K562 (cell line): Measurements from ENCODE around the gene ZFP62. TPM values are rescaled to one million over a fixed set of nuclear protein-coding genes. Genes with fewer than 3 reads are reported as not detected.

Experiments used
- BACH1 ChIP-seq: fragments of 200-800 bp; sonication (Bioruptor generic); IDR thresholded peaks from 2 replicates; pipeline ENCODE4 v1.6.1; 2016; ENCODE audit warnings: missing genetic modification characterization, missing compliant biosample characterization
- CBFB ChIP-seq: sonication (generic); formaldehyde crosslinking; IDR thresholded peaks from 2 replicates; pipeline ENCODE4 v1.4.0; 2020; ENCODE audit warnings: mild to moderate bottlenecking, missing genetic modification reagents
- CCAR2 ChIP-seq: fragments of 200-400 bp; formaldehyde crosslinking; IDR thresholded peaks from 2 replicates; pipeline ENCODE4 v1.6.1; 2017; ENCODE audit warnings: mild to moderate bottlenecking, low read depth, low read length
- CHAMP1 ChIP-seq: fragments of 450-650 bp; IDR thresholded peaks from 2 replicates; pipeline ENCODE4 v1.6.1; 2016; ENCODE audit warnings: mild to moderate bottlenecking
- CREB5 ChIP-seq: fragments of 250-450 bp; sonication (Bioruptor Pico); IDR thresholded peaks from 2 replicates; pipeline ENCODE4 v1.5.0; 2020; ENCODE audit warnings: mild to moderate bottlenecking
- ELF2 ChIP-seq: fragments of 250-450 bp; sonication (Bioruptor Pico); IDR thresholded peaks from 2 replicates; pipeline ENCODE4 v1.5.0; 2021; ENCODE audit warnings: mild to moderate bottlenecking
- FOXA1 ChIP-seq: fragments of 450-650 bp; IDR thresholded peaks from 2 replicates; pipeline ENCODE4 v1.6.1; 2016; ENCODE audit warnings: mild to moderate bottlenecking, borderline replicate concordance
- HDGF ChIP-seq: fragments of 450-650 bp; IDR thresholded peaks from 2 replicates; pipeline ENCODE4 v1.6.1; 2016
- ID3 ChIP-seq, 2 experiments: fragments of 250-450 bp in 1 of 2; fragments of 450-650 bp in 1 of 2; sonication (Bioruptor Pico) in 1 of 2; IDR thresholded peaks; 2 replicates each; pipeline versions ENCODE4 v1.6.1 to v1.8.0; 2016 to 2021; ENCODE audit warnings: mild to moderate bottlenecking in 2 of 2, moderate library complexity in 2 of 2, missing compliant biosample characterization in 1 of 2, missing genetic modification characterization in 1 of 2
- TCFL5 ChIP-seq: fragments of 250-450 bp; sonication (Bioruptor Pico); conservative IDR thresholded peaks from 2 replicates; pipeline ENCODE4 v1.6.1; 2021; ENCODE audit warnings: mild to moderate bottlenecking, moderate library complexity, matching md5 sums
- ZNF445 ChIP-seq: fragments of 250-450 bp; sonication (Bioruptor Pico); IDR thresholded peaks from 2 replicates; pipeline ENCODE4 v1.4.0; 2020; ENCODE audit warnings: low read depth, mild to moderate bottlenecking, moderate library complexity
- ZNF584 ChIP-seq: fragments of 200-800 bp; sonication (Bioruptor generic); IDR thresholded peaks from 2 replicates; pipeline ENCODE4 v1.6.1; 2016; ENCODE audit warnings: low read depth, mild to moderate bottlenecking, missing genetic modification characterization, missing compliant biosample characterization
- ZNF785 ChIP-seq: fragments of 250-450 bp; sonication (Bioruptor Pico); IDR thresholded peaks from 2 replicates; pipeline ENCODE4 v1.4.0; 2020; ENCODE audit warnings: mild to moderate bottlenecking
- polyA plus RNA-seq, 8 experiments: library from polyadenylated mRNA; depleted of rRNA in 4 of 8; stranded (reverse) in 5 of 8; unstranded in 3 of 8; fragments of >200 nt; fragmentation: Nextera tagmentation in 2 of 8; fragmentation: Illumina TruSeq in 1 of 8; extraction: Ambion mirVana in 2 of 8; extraction: Trizol in 1 of 8; gene quantifications; 2 replicates each; pipeline versions ENCODE4 v1.2.1 to v1.2.3, GENCODE V29; 2011 to 2014; ENCODE audit warnings: inconsistent platforms in 1 of 8, missing spikeins in 1 of 8
- total RNA-seq, 7 experiments: library from RNA; depleted of rRNA in 6 of 7; stranded (reverse); fragments of >200 nt in 6 of 7; fragmentation: Illumina TruSeq in 2 of 7; extraction: Trizol in 2 of 7; gene quantifications; 2 replicates each; pipeline versions ENCODE4 v1.2.1 to v1.2.3, GENCODE V29; 2011 to 2021; ENCODE audit warnings: low replicate concordance in 1 of 7
- TF ChIP-seq, protein P1 (sequence below): fragments of 450-650 bp; IDR thresholded peaks from 2 replicates; pipeline ENCODE4 v1.6.1; 2017; ENCODE audit warnings: antibody characterized with exemption, mild to moderate bottlenecking

ZFP62 gene
- total and polyA plus RNA-seq, 9 of the 15 experiments (the other 6 are each of a cell fraction or from before 2014, with no cell fraction given): 12.2 to 37.5 (median 25.0) TPM

GRCh38 chr5:180803181-180804128, 57.6 kb downstream of the ZFP62 start (continued):
- TF ChIP-seq TCFL5 (CRISPR knock-in tag) (no peak), BACH1 (no peak), HDGF (no peak), ID3 (CRISPR knock-in tag; IDR thresholded peaks at IDR 0.05) (no peak), ID3 (tag; IDR thresholded peaks at IDR 0.05) (no peak), CREB5 (no peak), CCAR2 (no peak), CBFB (CRISPR knock-in tag) (peak; percentile 93), ELF2 (no peak), ZNF785 (CRISPR knock-in tag) (no peak), ZNF445 (CRISPR knock-in tag) (no peak), CHAMP1 (no peak), ZNF584 (CRISPR knock-in tag) (no peak), FOXA1 (no peak)
- TF ChIP-seq, protein P1, sequence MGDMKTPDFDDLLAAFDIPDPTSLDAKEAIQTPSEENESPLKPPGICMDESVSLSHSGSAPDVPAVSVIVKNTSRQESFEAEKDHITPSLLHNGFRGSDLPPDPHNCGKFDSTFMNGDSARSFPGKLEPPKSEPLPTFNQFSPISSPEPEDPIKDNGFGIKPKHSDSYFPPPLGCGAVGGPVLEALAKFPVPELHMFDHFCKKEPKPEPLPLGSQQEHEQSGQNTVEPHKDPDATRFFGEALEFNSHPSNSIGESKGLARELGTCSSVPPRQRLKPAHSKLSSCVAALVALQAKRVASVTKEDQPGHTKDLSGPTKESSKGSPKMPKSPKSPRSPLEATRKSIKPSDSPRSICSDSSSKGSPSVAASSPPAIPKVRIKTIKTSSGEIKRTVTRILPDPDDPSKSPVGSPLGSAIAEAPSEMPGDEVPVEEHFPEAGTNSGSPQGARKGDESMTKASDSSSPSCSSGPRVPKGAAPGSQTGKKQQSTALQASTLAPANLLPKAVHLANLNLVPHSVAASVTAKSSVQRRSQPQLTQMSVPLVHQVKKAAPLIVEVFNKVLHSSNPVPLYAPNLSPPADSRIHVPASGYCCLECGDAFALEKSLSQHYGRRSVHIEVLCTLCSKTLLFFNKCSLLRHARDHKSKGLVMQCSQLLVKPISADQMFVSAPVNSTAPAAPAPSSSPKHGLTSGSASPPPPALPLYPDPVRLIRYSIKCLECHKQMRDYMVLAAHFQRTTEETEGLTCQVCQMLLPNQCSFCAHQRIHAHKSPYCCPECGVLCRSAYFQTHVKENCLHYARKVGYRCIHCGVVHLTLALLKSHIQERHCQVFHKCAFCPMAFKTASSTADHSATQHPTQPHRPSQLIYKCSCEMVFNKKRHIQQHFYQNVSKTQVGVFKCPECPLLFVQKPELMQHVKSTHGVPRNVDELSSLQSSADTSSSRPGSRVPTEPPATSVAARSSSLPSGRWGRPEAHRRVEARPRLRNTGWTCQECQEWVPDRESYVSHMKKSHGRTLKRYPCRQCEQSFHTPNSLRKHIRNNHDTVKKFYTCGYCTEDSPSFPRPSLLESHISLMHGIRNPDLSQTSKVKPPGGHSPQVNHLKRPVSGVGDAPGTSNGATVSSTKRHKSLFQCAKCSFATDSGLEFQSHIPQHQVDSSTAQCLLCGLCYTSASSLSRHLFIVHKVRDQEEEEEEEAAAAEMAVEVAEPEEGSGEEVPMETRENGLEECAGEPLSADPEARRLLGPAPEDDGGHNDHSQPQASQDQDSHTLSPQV: peak; percentile 74; the same call in 1 of the 2 replicates
